HG02678 (cell line): ENCODE results near the gene ARSG.

Source experiments
- ATAC-seq: cut with Tn5 transposase; IDR thresholded peaks from one replicate; pipeline ENCODE4 v1.9.1; 2021; ENCODE audit warnings: mild to moderate bottlenecking, moderate library complexity; ENCODE audit not compliant: unreplicated experiment

The ARSG gene

GRCh38 chr17:68462381-68463210 lies 171.3 kb downstream of the ARSG start:
- peak; percentile 42 for ATAC-seq

- no peak for ATAC-seq
Observed at GRCh38 chr17:68463211-68464019, 172.1 kb downstream of the ARSG start.

DNA sequence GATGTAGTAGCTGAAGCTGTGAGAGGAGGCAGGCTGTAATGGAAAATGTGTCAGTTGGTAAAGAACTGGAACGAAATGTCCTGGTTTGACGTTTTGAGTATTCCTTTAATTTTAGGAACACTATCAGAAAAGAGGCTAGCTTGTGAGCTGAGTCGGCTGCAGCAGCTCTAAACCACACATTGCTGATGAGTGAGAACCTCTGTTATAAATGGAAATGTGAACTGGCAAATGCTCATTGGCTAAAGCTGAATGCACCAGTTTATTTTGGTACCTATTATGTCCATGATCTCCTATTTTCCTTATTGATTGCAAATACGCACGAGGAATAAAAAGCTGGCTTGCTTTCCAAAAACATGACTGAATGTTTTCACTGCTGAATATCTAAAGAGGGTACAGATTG lies 177.0 kb downstream of the ARSG start:
- no peak for ATAC-seq

- ATAC-seq = no peak
Observed at GRCh38 chr17:68468788-68469187, 177.5 kb downstream of the ARSG start.
